Measurements from ENCODE around the gene TAGLN.

The TAGLN gene

GRCh38 chr11:117238221-117238620, 39.1 kb downstream of the TAGLN start:
- TF ChIP-seq, protein P1, sequence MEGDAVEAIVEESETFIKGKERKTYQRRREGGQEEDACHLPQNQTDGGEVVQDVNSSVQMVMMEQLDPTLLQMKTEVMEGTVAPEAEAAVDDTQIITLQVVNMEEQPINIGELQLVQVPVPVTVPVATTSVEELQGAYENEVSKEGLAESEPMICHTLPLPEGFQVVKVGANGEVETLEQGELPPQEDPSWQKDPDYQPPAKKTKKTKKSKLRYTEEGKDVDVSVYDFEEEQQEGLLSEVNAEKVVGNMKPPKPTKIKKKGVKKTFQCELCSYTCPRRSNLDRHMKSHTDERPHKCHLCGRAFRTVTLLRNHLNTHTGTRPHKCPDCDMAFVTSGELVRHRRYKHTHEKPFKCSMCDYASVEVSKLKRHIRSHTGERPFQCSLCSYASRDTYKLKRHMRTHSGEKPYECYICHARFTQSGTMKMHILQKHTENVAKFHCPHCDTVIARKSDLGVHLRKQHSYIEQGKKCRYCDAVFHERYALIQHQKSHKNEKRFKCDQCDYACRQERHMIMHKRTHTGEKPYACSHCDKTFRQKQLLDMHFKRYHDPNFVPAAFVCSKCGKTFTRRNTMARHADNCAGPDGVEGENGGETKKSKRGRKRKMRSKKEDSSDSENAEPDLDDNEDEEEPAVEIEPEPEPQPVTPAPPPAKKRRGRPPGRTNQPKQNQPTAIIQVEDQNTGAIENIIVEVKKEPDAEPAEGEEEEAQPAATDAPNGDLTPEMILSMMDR (IDR thresholded peaks at IDR 0.05; ENCODE audit: low read depth, low read length) = no peak
- H3K4me3 ChIP-seq (replicated peaks in 1 of 2; ENCODE audit: low read depth in 2 of 2, low read length in 2 of 2) = no peak overlapping the region
- no peak for DNase-seq (ENCODE audit: low read depth in 2 of 2)

GRCh38 chr11:117239295-117239694, 40.1 kb downstream of the TAGLN start:
- TF ChIP-seq, protein P1 (IDR thresholded peaks at IDR 0.05; ENCODE audit: low read depth, low read length) = peak; percentile 66
- DNase-seq (ENCODE audit: low read depth in 2 of 2) = peak; percentile 90 to 97
- no peak overlapping the region for H3K4me3 ChIP-seq (replicated peaks in 1 of 2; ENCODE audit: low read depth in 2 of 2, low read length in 2 of 2)

DNA sequence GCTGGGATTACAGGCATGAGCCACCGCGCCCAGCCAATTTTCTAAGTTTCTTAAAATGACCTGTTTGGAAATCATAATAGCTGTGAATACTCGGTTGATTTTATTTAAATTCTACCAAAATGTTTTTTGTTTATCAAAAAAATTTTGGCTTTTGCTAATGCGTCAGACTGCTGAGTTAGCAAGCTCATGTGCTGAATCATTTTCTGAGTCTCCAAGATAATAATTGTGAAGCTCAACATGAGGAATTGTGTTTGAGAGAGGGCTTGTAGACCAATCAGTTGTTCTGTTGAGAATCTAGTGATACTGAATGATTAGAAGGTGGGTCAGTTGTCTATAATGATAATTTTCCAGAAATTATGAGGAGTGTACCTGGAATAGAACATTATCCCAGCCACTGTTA, 49.2 kb downstream of the TAGLN start:
- TF ChIP-seq, protein P1 (IDR thresholded peaks at IDR 0.05; ENCODE audit: low read depth, low read length) = no peak
- H3K4me3 ChIP-seq (replicated peaks in 1 of 2; ENCODE audit: low read depth in 2 of 2, low read length in 2 of 2) = no peak overlapping the region
- DNase-seq (ENCODE audit: low read depth in 2 of 2) = no peak

DNA sequence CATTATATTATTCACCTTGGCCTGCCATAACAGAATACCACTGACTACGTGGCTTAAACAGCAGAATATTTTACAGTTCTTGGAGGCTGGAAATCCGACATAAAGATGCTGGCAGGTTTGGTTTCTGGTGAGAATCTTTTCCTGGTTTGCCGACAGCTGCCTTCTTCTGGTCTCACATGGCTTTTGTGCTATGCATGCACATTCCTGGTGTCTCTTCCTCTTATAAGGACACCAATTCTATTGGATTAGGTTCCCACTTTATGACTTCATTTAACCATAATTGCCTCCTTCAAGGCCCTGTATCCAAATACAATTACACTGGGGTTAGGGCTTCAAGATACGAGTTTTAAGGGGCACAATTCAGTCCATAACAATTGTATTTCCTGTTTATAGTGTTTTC, 50.4 kb downstream of the TAGLN start:
- no peak for DNase-seq (ENCODE audit: low read depth in 2 of 2)
- TF ChIP-seq, protein P1 (IDR thresholded peaks at IDR 0.05; ENCODE audit: low read depth, low read length) = no peak
- H3K4me3 ChIP-seq (replicated peaks in 1 of 2; ENCODE audit: low read depth in 2 of 2, low read length in 2 of 2) = no peak overlapping the region

- H3K4me3 ChIP-seq (replicated peaks in 1 of 2; ENCODE audit: low read depth in 2 of 2, low read length in 2 of 2) = no peak overlapping the region
- DNase-seq (ENCODE audit: low read depth in 2 of 2) = no peak
- TF ChIP-seq, protein P1 (IDR thresholded peaks at IDR 0.05; ENCODE audit: low read depth, low read length) = no peak
These were observed 52.3 kb downstream of the TAGLN start for GRCh38 chr11:117251506-117251905.

GRCh38 chr11:117255966-117256365, 56.8 kb downstream of the TAGLN start:
- no peak overlapping the region for H3K4me3 ChIP-seq (replicated peaks in 1 of 2; ENCODE audit: low read depth in 2 of 2, low read length in 2 of 2)
- TF ChIP-seq, protein P1 (IDR thresholded peaks at IDR 0.05; ENCODE audit: low read depth, low read length) = no peak
- no peak for DNase-seq (ENCODE audit: low read depth in 2 of 2)

DNA sequence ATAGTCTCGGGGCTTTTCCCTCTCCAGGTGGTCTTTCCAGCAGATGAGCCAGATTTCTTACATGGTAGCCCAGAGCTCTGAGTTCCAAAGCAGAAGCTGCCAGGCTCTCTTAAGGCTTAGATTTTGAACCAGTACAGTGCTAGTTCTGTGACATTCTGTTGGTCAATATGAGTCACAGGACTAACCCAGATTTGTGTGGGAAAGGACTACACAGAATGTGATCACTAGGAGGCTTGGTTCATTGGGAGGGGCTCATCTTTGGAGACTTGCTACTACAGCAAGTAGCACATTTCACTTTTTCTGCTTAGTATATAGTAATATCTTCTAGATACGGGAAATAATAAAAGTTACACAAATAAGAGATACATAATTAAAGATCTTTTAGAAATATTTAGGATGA, 57.4 kb downstream of the TAGLN start:
- DNase-seq (ENCODE audit: low read depth in 2 of 2) = peak in 1 of 2 donors; percentile 75
- TF ChIP-seq, protein P1 (IDR thresholded peaks at IDR 0.05; ENCODE audit: low read depth, low read length) = no peak
- no peak overlapping the region for H3K4me3 ChIP-seq (replicated peaks in 1 of 2; ENCODE audit: low read depth in 2 of 2, low read length in 2 of 2)

Data from cardiac fibroblast (primary cell).